Testis (tissue), 2 donors: Measurements from ENCODE around the gene U2SURP.

Experiments used
- CTCF ChIP-seq, 3 experiments: fragments of 450-650 bp in 2 of 3; fragments of 200-600 bp in 1 of 3; sonication (generic) in 1 of 3; IDR thresholded peaks; one replicate each; pipeline ENCODE4 v1.5.1; 2016 to 2019; ENCODE audit warnings: antibody characterized with exemption in 3 of 3, mild to moderate bottlenecking in 2 of 3, moderate library complexity in 1 of 3
- POLR2A ChIP-seq: fragments of 450-650 bp; IDR thresholded peaks from one replicate; pipeline ENCODE4 v1.6.1; 2017; ENCODE audit warnings: antibody characterized with exemption, mild to moderate bottlenecking, moderate library complexity

- no peak for TF ChIP-seq CTCF (IDR thresholded peaks at IDR 0.05)
- TF ChIP-seq POLR2A = no peak
Measured at GRCh38 chr3:142975316-142975995, 25.9 kb upstream of the U2SURP start.
